ENCODE measurements around the gene APOO. TPM values are rescaled to one million over a fixed set of nuclear protein-coding genes. Genes with fewer than 3 reads are reported as not detected.
A peak's percentile ranks its signal among the peaks of the same experiment; 100 is the strongest.

APOO gene
- polyA plus RNA-seq, 4 donors, result 12.5 to 30.2 (median 22.1) TPM

DNA sequence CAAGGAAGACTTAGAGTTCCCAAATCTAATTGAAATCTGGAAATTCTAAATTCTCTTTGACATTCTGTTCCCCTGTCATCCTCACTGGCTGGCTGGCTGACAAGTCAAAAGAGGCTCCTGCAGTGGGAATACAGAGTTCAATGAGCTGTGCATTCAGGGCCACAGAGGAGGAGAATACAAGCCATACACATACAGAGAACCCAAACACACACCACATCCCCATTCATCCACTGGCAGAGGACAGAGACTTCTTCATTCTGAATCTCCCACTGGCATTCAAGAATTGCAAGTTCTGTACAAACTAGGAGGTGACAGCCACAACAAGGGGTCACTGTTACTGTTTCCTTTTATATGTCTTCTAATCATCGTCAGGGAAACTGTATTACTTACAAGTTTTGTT is 75.0 kb downstream of the APOO start:
- H3K4me3 ChIP-seq (ENCODE audit: low read depth in 1 of 3, low read length in 3 of 3), result no peak overlapping the region
- no peak overlapping the region for H3K27ac ChIP-seq (ENCODE audit: low read depth in 1 of 3, low read length in 2 of 3)
- H3K4me1 ChIP-seq (ENCODE audit: control insufficient read depth in 3 of 3, insufficient read depth in 2 of 3, low read depth in 1 of 3, low read length in 2 of 3), result peaks cover 0 to 6% (median 0%) of the 10 kb centered on the region in 3 donors
- no peaks in the 10 kb centered on the region for H3K27me3 ChIP-seq (ENCODE audit: control insufficient read depth in 3 of 3, insufficient read depth in 3 of 3, low read length in 3 of 3)
- WGBS, 3 donors, result 68 to 88% (median 83%) methylated on average over 1 of the region's 1 CpG
- FAIRE-seq, result no peak
- no peaks in the 10 kb centered on the region for H3K36me3 ChIP-seq (ENCODE audit: control insufficient read depth in 3 of 3, insufficient read depth in 2 of 3, low read depth in 1 of 3, low read length in 3 of 3)
- no peak for DNase-seq
- H3K9me3 ChIP-seq (ENCODE audit: control insufficient read depth in 2 of 2, insufficient read depth in 1 of 2, low read depth in 1 of 2, low read length in 1 of 2), result no peaks in the 10 kb centered on the region

DNA sequence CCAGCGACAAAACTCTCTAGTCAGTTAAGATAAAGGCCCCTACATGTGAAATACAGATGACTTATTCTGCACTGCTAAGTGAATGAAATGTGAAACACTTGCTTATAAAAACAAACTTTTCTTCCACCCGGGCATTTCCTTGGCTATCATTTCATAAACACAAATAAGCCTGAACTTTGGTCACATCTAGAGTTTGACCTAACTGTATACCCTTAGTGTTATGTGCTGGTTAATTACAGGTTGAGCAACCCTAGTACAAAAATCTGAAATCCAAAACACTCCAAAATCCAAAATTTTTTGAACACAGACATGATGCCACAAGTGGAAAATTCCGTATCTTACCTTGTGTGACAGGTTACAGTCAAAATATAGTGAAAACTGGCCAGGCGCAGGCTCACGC is 78.9 kb downstream of the APOO start:
- DNase-seq (peak; percentile 23 to 42), FAIRE-seq (no peak)
- Histone ChIP-seq H3K36me3 (ENCODE audit: control insufficient read depth in 3 of 3, insufficient read depth in 2 of 3, low read depth in 1 of 3, low read length in 3 of 3) (no peaks in the 10 kb centered on the region), H3K4me1 (ENCODE audit: control insufficient read depth in 3 of 3, insufficient read depth in 2 of 3, low read depth in 1 of 3, low read length in 2 of 3) (peaks cover 0 to 6% (median 0%) of the 10 kb centered on the region in 3 donors), H3K9me3 (ENCODE audit: control insufficient read depth in 2 of 2, insufficient read depth in 1 of 2, low read depth in 1 of 2, low read length in 1 of 2) (no peaks in the 10 kb centered on the region), H3K4me3 (ENCODE audit: low read depth in 1 of 3, low read length in 3 of 3) (no peak overlapping the region), H3K27ac (ENCODE audit: low read depth in 1 of 3, low read length in 2 of 3) (no peak overlapping the region), H3K27me3 (ENCODE audit: control insufficient read depth in 3 of 3, insufficient read depth in 3 of 3, low read length in 3 of 3) (no peaks in the 10 kb centered on the region)
- WGBS, 3 donors, result 62 to 79% (median 73%) methylated on average over 5 of the region's 5 CpGs

DNA sequence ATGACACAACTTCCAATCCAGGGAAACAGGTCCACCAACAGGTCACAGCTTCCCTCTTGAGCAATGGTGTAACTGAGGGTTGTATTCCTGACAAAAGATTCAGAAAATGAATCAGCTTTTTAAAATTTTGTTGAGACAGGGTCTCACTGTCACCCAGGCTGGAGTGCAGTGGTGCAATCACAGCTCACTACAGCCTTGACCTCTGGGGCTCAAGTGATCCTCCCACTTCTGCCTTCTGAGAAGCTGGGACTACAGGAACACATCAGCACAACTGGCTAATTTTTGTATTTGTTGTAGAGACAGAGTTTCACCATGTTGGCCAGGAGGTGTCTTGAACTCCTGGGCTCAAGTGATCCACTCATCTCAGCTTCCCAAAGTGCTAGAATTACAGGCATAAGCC is 81.1 kb downstream of the APOO start:
- Histone ChIP-seq H3K36me3 (ENCODE audit: control insufficient read depth in 3 of 3, insufficient read depth in 2 of 3, low read depth in 1 of 3, low read length in 3 of 3) (no peaks in the 10 kb centered on the region), H3K9me3 (ENCODE audit: control insufficient read depth in 2 of 2, insufficient read depth in 1 of 2, low read depth in 1 of 2, low read length in 1 of 2) (no peaks in the 10 kb centered on the region), H3K27ac (ENCODE audit: low read depth in 1 of 3, low read length in 2 of 3) (no peak overlapping the region), H3K4me1 (ENCODE audit: control insufficient read depth in 3 of 3, insufficient read depth in 2 of 3, low read depth in 1 of 3, low read length in 2 of 3) (peaks cover 0 to 9% (median 0%) of the 10 kb centered on the region in 3 donors), H3K27me3 (ENCODE audit: control insufficient read depth in 3 of 3, insufficient read depth in 3 of 3, low read length in 3 of 3) (no peaks in the 10 kb centered on the region), H3K4me3 (ENCODE audit: low read depth in 1 of 3, low read length in 3 of 3) (no peak overlapping the region)
- no peak for FAIRE-seq
- no peak for DNase-seq

DNA sequence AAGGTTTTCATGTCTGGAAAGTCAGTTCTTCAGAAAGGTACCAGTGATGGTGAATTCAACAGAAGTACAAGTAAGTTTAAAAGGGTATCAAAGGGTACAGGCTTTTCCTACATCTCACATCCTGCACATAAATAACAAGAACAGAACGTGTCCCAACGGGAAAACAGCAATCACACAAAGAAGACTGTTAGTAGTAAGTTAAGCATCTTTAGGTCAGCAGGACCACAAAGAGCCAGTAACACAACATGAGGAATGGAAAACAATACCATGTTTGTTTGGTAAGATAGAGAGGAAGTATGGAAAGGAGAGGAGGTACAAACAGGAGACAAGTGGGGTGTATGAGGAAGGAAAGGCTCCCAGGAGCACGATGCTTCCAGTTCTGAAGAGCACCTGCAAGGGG is 81.5 kb downstream of the APOO start:
- WGBS, 3 donors, result 72 to 85% (median 73%) methylated on average over 3 of the region's 3 CpGs
- Histone ChIP-seq H3K36me3 (ENCODE audit: control insufficient read depth in 3 of 3, insufficient read depth in 2 of 3, low read depth in 1 of 3, low read length in 3 of 3) (no peaks in the 10 kb centered on the region), H3K4me3 (ENCODE audit: low read depth in 1 of 3, low read length in 3 of 3) (no peak overlapping the region), H3K9me3 (ENCODE audit: control insufficient read depth in 2 of 2, insufficient read depth in 1 of 2, low read depth in 1 of 2, low read length in 1 of 2) (no peaks in the 10 kb centered on the region), H3K27ac (ENCODE audit: low read depth in 1 of 3, low read length in 2 of 3) (no peak overlapping the region), H3K27me3 (ENCODE audit: control insufficient read depth in 3 of 3, insufficient read depth in 3 of 3, low read length in 3 of 3) (no peaks in the 10 kb centered on the region), H3K4me1 (ENCODE audit: control insufficient read depth in 3 of 3, insufficient read depth in 2 of 3, low read depth in 1 of 3, low read length in 2 of 3) (peaks cover 0 to 9% (median 0%) of the 10 kb centered on the region in 3 donors)
- no peak for DNase-seq
- no peak for FAIRE-seq

DNA sequence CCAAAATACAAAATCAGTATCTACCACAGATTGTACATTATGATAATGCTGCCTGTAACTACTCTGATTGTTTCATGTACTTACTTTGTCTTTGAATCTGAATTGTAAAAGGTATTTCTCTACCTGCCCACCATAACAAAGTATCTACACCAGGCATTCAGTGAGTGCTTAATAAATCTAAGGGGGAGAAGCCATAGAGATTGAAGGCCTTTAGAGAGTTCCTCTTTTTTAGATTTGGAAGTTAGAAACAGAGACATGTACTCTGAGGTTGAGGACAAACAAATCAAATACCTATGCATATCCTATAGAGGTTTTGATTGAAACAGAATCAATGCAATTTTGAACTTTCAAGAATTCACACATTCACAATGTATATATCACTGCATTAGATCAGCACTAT is 82.1 kb downstream of the APOO start:
- no peak overlapping the region for H3K27ac ChIP-seq (ENCODE audit: low read depth in 1 of 3, low read length in 2 of 3)
- H3K27me3 ChIP-seq (ENCODE audit: control insufficient read depth in 3 of 3, insufficient read depth in 3 of 3, low read length in 3 of 3), result no peaks in the 10 kb centered on the region
- H3K4me1 ChIP-seq (ENCODE audit: control insufficient read depth in 3 of 3, insufficient read depth in 2 of 3, low read depth in 1 of 3, low read length in 2 of 3), result peaks cover 0 to 9% (median 0%) of the 10 kb centered on the region in 3 donors
- no peaks in the 10 kb centered on the region for H3K9me3 ChIP-seq (ENCODE audit: control insufficient read depth in 2 of 2, insufficient read depth in 1 of 2, low read depth in 1 of 2, low read length in 1 of 2)
- no peak for FAIRE-seq
- DNase-seq, result no peak
- no peak overlapping the region for H3K4me3 ChIP-seq (ENCODE audit: low read depth in 1 of 3, low read length in 3 of 3)
- no peaks in the 10 kb centered on the region for H3K36me3 ChIP-seq (ENCODE audit: control insufficient read depth in 3 of 3, insufficient read depth in 2 of 3, low read depth in 1 of 3, low read length in 3 of 3)

DNA sequence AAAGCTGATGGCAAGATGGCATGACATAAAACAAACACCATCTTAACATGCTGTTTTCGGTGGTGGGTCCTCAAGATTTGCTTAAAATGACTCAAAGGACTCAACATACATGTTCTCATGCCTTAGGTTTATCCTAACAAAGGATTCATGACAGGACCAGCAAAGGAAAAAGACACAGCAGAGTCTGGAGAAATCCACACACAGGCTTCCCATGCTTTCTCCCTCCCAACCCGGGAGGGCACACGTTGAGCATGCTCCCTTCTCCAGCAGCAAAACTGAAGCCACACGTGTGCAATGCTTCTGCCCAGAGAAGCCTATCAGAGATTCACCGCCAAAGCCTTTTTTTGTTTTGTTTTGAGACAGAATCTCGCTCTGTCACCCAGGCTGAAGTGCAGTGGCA is 84.9 kb downstream of the APOO start:
- no peak for DNase-seq
- H3K4me3 ChIP-seq (ENCODE audit: low read depth in 1 of 3, low read length in 3 of 3), result no peak overlapping the region
- H3K27me3 ChIP-seq (ENCODE audit: control insufficient read depth in 3 of 3, insufficient read depth in 3 of 3, low read length in 3 of 3), result no peaks in the 10 kb centered on the region
- peaks cover 0 to 3% (median 0%) of the 10 kb centered on the region in 3 donors for H3K4me1 ChIP-seq (ENCODE audit: control insufficient read depth in 3 of 3, insufficient read depth in 2 of 3, low read depth in 1 of 3, low read length in 2 of 3)
- 54 to 62% (median 54%) methylated on average over 6 of the region's 6 CpGs for WGBS, 3 donors
- H3K9me3 ChIP-seq (ENCODE audit: control insufficient read depth in 2 of 2, insufficient read depth in 1 of 2, low read depth in 1 of 2, low read length in 1 of 2), result no peaks in the 10 kb centered on the region
- H3K36me3 ChIP-seq (ENCODE audit: control insufficient read depth in 3 of 3, insufficient read depth in 2 of 3, low read depth in 1 of 3, low read length in 3 of 3), result no peaks in the 10 kb centered on the region
- FAIRE-seq, result no peak
- peak overlapping the region in 1 of 3 donors; percentile 61 for H3K27ac ChIP-seq (ENCODE audit: low read depth in 1 of 3, low read length in 2 of 3)

DNA sequence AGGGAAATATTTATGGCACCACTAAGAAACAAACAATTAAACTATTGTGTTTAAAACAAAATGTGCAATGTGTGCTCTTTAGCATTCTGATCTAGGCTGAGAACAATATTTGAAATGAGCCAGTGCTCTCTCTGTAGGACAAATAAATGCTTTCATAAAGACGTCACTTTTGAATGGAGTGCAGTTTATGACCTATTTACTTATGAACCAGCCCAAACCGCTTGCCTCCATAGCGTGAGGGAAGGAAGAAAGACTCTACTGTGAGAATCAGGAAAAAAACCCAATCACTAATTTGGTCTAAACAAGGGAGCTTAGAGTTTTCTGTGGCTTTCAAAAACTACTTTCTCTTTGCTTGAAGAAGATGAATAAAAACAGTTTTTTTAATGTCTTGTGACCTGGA is 85.3 kb downstream of the APOO start:
- H3K27me3 ChIP-seq (ENCODE audit: control insufficient read depth in 3 of 3, insufficient read depth in 3 of 3, low read length in 3 of 3), result no peaks in the 10 kb centered on the region
- WGBS, 3 donors, result 24 to 42% (median 25%) methylated on average over 3 of the region's 3 CpGs
- H3K4me1 ChIP-seq (ENCODE audit: control insufficient read depth in 3 of 3, insufficient read depth in 2 of 3, low read depth in 1 of 3, low read length in 2 of 3), result peaks cover 0 to 3% (median 0%) of the 10 kb centered on the region in 3 donors
- peak overlapping the region in 1 of 3 donors; percentile 61 for H3K27ac ChIP-seq (ENCODE audit: low read depth in 1 of 3, low read length in 2 of 3)
- no peaks in the 10 kb centered on the region for H3K36me3 ChIP-seq (ENCODE audit: control insufficient read depth in 3 of 3, insufficient read depth in 2 of 3, low read depth in 1 of 3, low read length in 3 of 3)
- DNase-seq, result peak; percentile 52 to 73
- H3K4me3 ChIP-seq (ENCODE audit: low read depth in 1 of 3, low read length in 3 of 3), result no peak overlapping the region
- no peaks in the 10 kb centered on the region for H3K9me3 ChIP-seq (ENCODE audit: control insufficient read depth in 2 of 2, insufficient read depth in 1 of 2, low read depth in 1 of 2, low read length in 1 of 2)
- no peak for FAIRE-seq

DNA sequence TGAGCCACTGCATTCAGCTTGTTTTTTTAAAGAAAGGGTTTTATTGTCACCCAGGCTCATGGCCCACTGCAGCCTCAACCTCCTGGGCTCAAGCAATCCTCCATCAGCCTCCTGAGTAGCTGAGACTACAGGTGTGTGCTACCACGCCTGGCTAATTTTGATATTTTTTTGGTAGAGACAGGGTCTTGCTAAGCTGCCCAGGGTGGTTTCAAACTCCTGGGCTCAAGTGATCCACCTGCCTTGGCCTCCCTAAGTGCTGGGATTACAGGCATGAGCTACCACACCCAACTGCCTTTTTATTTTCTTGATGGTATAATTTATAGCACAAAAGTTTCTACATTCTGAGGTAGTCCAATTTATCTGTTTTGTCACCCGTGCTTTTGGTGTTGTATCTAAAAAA is 85.9 kb downstream of the APOO start:
- Histone ChIP-seq H3K27ac (ENCODE audit: low read depth in 1 of 3, low read length in 2 of 3) (peak overlapping the region in 2 of 3 donors; percentile 4 to 61), H3K9me3 (ENCODE audit: control insufficient read depth in 2 of 2, insufficient read depth in 1 of 2, low read depth in 1 of 2, low read length in 1 of 2) (no peaks in the 10 kb centered on the region), H3K4me1 (ENCODE audit: control insufficient read depth in 3 of 3, insufficient read depth in 2 of 3, low read depth in 1 of 3, low read length in 2 of 3) (peaks cover 0 to 3% (median 0%) of the 10 kb centered on the region in 3 donors), H3K27me3 (ENCODE audit: control insufficient read depth in 3 of 3, insufficient read depth in 3 of 3, low read length in 3 of 3) (no peaks in the 10 kb centered on the region), H3K4me3 (ENCODE audit: low read depth in 1 of 3, low read length in 3 of 3) (no peak overlapping the region), H3K36me3 (ENCODE audit: control insufficient read depth in 3 of 3, insufficient read depth in 2 of 3, low read depth in 1 of 3, low read length in 3 of 3) (no peaks in the 10 kb centered on the region)
- FAIRE-seq (no peak), DNase-seq (no peak)
- 48 to 69% (median 64%) methylated on average over 2 of the region's 2 CpGs for WGBS, 3 donors

DNA sequence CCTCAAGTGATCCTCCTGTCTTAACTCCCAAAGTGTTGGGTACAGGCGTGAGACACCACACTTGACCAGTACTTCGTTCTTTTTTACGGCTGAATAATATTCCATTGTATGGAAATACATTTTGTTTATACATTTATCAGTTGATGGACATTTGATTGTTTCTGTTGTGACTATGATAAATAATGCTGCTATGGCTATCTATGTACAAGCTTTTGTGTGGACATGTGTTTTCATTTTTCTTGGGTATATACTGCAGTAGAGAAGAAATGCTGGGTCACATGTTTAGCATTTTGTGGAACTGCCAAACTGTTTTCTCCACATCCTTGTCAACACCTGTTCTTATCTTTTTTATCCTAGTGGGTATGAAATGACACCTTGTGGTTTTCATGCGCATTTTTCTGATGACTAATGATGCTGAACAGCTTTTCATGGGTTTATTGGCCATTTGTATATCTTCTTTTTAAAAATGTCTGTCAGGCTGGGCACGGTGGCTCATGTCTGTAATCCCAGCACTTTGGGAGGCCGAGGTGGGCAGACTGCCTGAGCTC is 87.4 kb downstream of the APOO start:
- Histone ChIP-seq H3K9me3 (ENCODE audit: control insufficient read depth in 2 of 2, insufficient read depth in 1 of 2, low read depth in 1 of 2, low read length in 1 of 2) (no peaks in the 10 kb centered on the region), H3K27me3 (ENCODE audit: control insufficient read depth in 3 of 3, insufficient read depth in 3 of 3, low read length in 3 of 3) (no peaks in the 10 kb centered on the region), H3K4me1 (ENCODE audit: control insufficient read depth in 3 of 3, insufficient read depth in 2 of 3, low read depth in 1 of 3, low read length in 2 of 3) (peaks cover 0 to 3% (median 0%) of the 10 kb centered on the region in 3 donors), H3K4me3 (ENCODE audit: low read depth in 1 of 3, low read length in 3 of 3) (no peak overlapping the region), H3K27ac (ENCODE audit: low read depth in 1 of 3, low read length in 2 of 3) (peak overlapping the region in 1 of 3 donors; percentile 63), H3K36me3 (ENCODE audit: control insufficient read depth in 3 of 3, insufficient read depth in 2 of 3, low read depth in 1 of 3, low read length in 3 of 3) (no peaks in the 10 kb centered on the region)
- FAIRE-seq (no peak), DNase-seq (no peak)
- 68 to 80% (median 76%) methylated on average over 6 of the region's 6 CpGs for WGBS, 3 donors

Measured in small intestine (tissue), 7 donors.